Activated CD4-positive, alpha-beta T cell treated with anti-CD3 and anti-CD28 coated beads, Interleukin-2, amount 50 U/mL, for 4 hours (primary cell): ENCODE data around the gene CALY.

Experiments
- DNase-seq, 2 experiments: peaks; one replicate each; pipeline ENCODE4 v3.0.0-alpha.2; 2020

The CALY gene

GRCh38 chr10:133282846-133283390, 53.8 kb downstream of the CALY start:
- no peak for DNase-seq

GRCh38 chr10:133281628-133282372, 54.9 kb downstream of the CALY start:
- no peak for DNase-seq

GRCh38 chr10:133281084-133281483, 55.6 kb downstream of the CALY start:
- no peak for DNase-seq

GRCh38 chr10:133280391-133281059, 56.2 kb downstream of the CALY start:
- DNase-seq, result no peak

- no peak for DNase-seq
Measured at GRCh38 chr10:133279326-133280226, 57.1 kb downstream of the CALY start.

- DNase-seq, result peak in 1 of 2 experiments; percentile 38
Measured at GRCh38 chr10:133278577-133279265, 58.0 kb downstream of the CALY start.

GRCh38 chr10:133277993-133278576, 58.6 kb downstream of the CALY start:
- DNase-seq, result no peak

- no peak for DNase-seq
Measured at GRCh38 chr10:133277277-133277992, 59.3 kb downstream of the CALY start.

GRCh38 chr10:133276435-133277201, 60.1 kb downstream of the CALY start, which contains the start of gene ADAM8:
ADAM8 (minus strand) TSS chr10:133276868; CDS start chr10:133276817, 51 bp downstream.
- peak; percentile 60 to 61 for DNase-seq

GRCh38 chr10:133276100-133276434, 60.6 kb downstream of the CALY start:
- no peak for DNase-seq

- DNase-seq, result no peak
Measured at GRCh38 chr10:133275684-133276092, 61.0 kb downstream of the CALY start.

GRCh38 chr10:133274751-133275683, 61.7 kb downstream of the CALY start:
- peak; percentile 80 to 82 for DNase-seq
